GM03348 (cell line): ENCODE measurements around the gene PHF21A.
"Not testable (repeated sequence)": the region's sequence is repeated elsewhere in the genome, so short reads cannot be mapped to it uniquely, and the experiment has no call there.

Source experiments
- DNase-seq: peaks from one replicate; pipeline ENCODE4 v3.0.0; 2012; ENCODE audit warnings: low spot score

Gene PHF21A

DNA sequence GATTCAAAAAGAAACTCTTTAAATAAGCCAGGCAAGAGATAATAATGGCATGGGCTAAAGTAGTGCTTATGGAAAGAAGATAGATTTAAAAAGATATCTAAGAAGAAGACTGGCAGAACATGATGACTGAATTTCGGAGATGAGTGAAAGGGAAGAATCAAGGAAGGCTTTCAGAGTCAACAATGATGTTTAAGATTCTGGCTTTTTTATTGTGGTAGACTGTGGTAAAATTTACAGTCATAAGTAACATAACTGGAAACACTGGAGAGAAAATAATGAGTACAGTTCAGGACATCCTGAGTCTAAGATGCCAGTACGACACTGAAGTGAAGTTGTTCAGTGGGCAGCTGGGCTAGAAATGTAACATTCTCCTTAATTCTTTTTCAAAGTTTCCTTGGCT is 85.2 kb downstream of the PHF21A start:
- DNase-seq = no peak

DNA sequence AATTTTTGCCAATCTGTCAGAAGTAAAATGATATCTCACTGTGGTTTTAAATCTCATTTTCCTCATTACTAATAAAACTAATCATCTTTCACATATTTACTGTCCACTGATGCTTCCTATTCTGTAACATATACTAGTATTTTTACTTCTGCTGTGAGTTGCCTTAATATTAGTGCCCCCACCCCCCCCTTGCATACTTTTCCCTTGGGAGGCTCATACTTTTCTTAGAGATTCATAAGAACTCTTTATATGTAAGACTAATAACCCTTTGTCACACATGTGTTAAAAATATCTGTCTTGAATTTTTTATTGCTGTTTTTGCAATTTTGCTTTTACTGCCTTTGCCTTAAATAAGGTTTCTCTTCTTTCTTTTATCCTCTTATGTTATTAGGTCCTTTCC is 87.2 kb downstream of the PHF21A start:
- DNase-seq = no peak

DNA sequence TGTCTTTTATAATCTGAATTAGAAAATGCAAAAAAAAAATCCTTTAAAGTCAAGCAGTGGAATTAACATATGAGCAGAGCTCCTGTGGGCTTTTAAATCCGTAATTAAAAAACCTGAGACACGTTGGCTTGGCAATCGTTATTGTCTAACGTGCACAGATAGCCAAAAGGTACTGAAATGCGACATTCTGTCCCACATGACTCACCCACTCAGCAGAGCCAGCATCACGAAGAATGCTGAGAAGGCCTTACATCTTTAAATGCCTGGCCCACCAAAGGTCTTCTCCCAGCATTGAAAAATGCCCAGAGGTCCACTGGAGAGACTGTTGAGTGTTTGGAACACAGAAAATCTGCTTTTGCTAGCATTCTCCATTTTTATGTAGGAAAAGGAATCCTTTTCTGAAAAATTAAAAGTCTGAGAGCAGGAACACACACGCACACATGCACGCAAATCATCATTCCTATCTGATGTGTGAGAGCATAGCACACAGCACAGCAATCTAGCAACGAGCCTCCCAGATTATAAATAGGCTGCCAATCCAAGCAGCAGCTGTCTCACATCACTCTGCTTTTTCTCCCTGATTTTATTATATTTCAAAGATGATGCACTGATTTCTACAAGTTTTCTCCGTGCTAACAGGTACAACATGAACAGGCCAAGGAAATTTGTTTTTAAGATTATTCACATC is 94.5 kb downstream of the PHF21A start:
- peak; percentile 72 for DNase-seq

DNA sequence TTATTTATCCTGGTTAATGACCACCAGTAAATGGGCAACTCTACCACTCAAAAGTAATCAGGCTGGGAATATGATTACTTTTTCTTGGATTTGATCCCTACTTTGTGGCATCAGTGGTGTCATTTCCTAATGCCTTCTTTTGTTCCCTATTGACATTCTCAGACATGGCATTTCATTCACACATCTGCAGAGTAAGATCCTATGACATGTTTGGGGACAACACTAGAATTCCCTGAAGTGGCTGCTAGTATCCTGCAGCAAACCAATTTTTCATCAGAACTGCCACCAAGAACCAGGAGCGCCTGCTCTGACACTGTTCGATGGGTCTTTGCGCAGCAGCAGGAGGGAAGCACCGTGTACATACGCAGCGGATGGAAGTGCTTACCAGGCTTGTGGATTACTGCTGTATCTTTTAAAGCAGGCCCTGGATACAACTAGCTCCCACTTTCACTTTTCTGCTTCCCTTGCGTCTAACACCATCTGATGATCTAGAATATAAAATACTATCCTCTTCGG is 101.1 kb downstream of the PHF21A start:
- no peak for DNase-seq

DNA sequence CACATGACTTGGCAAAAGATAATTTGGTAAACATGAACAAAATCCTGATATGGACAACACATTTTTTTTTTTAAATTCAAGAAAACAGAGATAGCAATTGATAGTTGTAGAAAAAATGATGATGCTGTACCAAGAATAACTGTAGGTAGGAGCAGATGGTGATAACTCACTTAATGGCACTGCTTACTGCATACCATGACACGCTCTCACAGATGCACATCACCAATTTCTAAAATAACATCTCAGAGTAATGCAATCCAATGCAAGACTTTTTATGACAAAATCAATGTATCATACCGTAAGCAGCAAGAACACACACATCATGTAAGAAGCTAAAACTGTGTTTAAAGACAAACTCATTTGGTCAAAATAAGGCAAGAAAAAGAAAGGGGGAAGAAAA is 102.6 kb downstream of the PHF21A start:
- DNase-seq = no peak

DNA sequence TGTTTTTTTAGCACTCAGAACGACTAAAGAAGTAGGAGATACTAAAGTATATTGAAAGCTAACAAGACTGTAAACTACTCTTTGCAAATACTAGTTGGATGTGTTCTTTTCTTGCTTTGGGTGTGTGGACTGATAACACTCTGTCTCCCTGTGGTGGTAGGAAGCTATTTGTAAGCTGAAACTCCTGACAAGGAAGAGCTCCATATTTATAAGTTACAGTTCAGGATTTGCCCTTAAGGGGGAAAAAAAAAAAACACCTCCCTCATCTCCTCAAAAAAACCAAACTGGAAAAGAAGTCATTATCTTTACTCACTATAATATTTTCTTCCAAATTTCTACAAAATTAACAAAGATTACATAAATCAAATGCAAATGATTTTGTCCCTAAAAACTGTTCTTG is 103.9 kb downstream of the PHF21A start:
- no peak for DNase-seq

DNA sequence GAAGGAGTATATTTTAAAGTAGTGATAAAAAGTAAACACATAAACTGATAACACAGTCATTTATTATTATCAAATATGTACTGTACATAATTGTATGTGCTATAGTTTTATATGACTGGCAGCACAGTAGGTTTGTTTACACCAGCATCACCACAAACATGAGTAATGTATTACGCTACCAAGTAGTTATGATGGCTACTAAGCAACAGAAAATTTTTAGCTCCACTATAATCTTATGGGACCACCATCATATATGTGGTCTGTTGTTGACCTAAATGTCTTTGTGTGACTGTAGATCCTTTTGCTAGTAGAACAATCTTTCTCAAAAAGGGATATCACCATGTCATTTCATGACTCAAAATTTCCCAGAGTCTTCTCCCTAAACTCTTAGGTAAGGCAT is 105.3 kb downstream of the PHF21A start:
- no peak for DNase-seq

DNA sequence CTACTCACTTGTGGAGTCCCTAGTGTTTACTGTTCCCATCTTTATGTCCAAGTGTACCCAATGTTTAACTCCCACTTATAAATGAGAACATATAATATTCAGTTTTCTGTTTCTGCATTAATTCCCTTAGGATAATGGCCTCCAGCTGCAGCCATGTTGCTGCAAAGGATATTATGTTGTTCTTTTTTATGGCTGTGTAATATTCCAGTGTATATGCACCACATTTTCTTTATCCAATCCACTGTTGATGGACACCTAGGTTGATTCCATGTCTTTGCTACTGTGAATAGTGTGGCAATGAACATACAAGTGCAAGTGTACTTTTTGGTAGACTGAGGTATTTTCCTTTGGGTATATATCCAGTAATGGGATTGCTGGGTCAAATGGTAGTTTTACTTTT is 107.1 kb downstream of the PHF21A start:
- not testable (repeated sequence) for DNase-seq

DNA sequence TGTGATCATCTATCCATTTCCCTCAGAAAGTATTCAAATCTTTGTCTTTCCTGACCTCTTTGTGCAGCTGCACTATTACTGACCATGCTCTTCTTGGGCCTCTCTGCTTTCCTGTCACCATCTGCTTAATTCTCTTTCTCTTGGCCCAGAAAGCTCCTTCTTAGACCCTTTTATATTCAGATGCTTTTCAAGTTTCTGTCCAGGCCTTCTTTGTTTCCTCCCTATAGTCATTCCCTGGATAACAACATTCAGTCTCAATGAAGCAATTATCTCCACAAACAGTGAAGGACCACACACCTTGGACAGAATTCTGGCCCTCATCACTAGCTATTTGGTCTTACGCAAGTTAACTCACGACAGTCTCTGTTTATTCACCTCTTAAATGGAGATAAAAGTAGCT is 109.1 kb downstream of the PHF21A start:
- DNase-seq = no peak

DNA sequence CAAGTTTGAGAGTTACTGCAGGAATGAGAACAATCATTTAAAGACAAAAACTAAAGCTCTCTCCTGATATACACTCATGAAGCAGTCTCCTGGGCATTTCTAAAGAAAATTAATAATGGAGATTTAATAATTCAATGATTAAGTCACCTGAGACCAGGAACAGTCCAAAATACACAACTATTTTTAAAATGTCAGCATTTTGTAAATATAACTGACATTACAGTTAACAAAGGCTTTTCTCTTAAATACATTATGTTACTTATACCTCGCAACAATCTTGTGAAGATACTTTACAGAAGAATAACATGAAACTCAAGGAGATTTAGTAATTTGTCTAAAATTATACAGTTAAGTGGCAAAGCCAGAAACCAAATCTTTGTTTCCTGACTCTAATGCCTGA is 111.2 kb downstream of the PHF21A start:
- DNase-seq = no peak

DNA sequence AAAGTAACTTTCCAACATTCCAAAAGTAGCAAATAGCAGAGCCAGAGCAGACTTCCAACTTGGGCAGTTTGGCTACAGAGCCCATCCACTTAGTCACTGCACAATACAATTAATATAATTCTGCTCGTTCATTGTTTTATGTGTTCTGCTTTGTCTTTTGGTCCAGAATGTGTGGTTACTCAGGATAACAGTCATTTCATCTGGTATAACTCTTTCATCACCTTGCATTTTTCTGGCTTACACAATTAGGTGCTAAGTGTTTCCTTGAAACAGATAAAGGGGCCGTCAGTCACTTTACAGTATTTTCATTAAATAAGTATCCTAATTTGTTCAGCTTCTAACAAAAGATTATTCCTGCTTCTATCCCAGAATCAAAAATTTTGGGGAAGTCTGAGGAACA is 111.6 kb downstream of the PHF21A start:
- DNase-seq = peak; percentile 51

DNA sequence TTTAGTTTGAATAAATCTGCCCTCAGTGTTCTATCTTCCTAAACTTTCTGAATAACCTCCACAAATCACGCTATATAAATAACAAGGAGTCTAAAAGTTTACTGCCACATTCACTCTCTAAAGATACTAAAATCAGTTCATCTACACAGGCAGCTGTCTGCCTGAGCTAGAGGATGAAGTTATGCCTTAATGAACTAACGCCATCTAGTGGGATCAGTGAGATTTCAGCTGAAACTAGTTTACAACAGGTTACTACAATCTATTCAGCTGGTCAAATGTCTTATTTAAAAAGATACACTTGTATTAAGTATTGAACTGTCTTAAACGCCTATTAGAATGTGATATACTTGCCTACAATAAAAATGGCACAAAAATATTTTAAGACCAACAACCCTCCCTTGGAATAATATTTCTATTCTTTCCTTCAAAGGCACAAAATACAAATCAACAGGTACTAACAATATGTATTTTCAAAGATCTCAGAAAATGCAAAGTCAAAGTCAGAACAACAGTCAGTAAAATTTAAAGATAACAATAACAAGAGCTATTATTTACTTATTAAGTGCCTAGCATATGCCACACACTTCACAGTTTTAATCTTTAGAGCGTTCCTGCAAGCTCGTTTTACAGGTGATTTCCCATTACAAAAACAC is 114.7 kb downstream of the PHF21A start:
- DNase-seq = peak; percentile 70

DNA sequence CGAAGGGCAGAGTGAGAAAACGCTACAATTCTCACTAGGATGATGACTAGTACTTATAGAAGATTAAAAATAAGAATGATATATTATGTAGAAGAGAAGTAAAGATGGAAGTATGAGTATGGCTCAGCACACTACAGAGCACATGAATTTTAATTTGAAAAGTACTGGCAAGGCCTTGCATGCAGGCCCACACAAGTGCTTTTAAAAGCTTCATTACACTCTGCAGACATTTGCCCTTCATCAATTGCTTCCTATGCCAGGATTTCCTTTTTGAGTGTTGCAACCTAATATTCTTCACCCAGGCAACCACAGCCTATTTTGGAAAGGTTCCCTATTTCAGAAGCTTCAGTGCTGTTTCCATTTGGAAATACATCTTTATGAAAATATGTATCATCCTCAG is 117.7 kb downstream of the PHF21A start:
- peak; percentile 52 for DNase-seq

DNA sequence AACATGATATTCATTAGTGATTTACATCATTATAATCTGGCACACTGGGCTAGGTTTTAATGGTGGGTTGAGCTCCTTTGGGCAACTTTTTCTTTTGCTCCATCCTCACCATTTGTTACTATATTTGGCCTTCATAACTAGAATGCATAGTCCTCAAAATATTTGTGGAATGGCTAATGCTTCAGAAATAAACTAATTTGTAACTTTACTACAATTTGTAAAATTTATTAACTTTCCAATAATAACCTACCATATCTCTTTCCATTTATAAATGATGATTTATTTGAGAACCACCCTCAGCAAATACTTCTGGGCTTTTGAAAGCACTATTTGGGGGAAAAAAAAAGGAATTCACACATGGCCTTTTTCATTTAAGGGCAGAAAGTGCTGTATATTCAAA is 119.1 kb downstream of the PHF21A start:
- no peak for DNase-seq

DNA sequence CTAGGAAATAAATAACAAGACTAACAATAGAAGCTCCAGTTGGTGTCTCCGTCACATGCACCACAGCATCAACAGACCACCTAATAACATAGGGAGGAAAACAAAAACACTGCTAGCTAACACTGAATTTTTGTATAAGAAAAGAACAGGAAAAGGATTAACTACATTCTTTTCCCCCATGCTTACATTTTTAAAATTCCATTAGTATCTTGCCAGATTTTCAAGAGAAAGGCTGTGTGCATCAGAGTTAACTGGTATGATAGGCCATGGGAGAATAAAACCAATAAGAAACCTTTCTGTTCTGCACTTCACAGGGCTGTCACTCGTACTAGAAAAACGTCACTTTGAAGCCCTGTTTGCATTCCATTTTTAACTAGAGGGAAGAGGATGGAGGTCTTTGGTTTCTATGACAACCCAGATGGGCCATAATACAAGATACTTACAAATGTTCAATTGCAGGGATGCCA is 119.8 kb downstream of the PHF21A start:
- peak; percentile 54 for DNase-seq

DNA sequence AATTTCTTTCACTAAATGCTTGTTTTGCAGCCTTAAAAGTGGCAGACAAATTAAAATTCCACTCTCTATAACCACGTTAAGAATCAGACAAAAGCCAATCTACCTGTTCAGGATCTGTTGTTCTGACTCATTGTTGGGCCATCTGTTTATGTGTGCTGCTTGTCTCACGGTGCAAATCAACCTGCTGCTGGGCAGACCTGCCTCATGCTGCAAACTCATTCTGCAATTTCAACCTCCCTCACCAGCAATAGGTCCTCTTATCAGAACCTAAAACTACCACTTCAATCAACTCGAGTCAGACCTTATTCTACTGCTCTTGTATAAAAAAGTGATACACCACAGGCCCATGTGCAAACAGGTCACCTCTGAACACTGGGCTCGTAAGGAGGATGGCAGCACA is 123.7 kb downstream of the PHF21A start:
- DNase-seq = no peak

DNA sequence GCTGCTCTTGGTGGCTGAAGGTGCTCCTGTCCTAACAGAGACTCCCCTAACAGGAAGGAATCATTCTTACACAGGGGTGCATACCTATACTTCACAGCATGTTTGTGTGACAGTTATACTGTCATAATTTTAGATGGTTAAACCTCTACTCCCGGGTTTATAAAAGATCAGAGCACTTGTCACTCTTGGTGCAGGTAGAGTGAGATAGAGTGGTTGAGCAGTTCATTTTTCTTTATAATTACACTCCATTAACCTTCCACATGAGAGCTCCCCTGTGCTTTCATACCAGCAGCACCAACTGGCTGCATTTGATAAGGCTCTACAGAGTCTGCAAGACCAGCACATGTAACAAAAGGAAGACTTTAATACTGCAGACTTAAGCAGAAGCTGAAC is 125.9 kb downstream of the PHF21A start:
- no peak for DNase-seq

DNA sequence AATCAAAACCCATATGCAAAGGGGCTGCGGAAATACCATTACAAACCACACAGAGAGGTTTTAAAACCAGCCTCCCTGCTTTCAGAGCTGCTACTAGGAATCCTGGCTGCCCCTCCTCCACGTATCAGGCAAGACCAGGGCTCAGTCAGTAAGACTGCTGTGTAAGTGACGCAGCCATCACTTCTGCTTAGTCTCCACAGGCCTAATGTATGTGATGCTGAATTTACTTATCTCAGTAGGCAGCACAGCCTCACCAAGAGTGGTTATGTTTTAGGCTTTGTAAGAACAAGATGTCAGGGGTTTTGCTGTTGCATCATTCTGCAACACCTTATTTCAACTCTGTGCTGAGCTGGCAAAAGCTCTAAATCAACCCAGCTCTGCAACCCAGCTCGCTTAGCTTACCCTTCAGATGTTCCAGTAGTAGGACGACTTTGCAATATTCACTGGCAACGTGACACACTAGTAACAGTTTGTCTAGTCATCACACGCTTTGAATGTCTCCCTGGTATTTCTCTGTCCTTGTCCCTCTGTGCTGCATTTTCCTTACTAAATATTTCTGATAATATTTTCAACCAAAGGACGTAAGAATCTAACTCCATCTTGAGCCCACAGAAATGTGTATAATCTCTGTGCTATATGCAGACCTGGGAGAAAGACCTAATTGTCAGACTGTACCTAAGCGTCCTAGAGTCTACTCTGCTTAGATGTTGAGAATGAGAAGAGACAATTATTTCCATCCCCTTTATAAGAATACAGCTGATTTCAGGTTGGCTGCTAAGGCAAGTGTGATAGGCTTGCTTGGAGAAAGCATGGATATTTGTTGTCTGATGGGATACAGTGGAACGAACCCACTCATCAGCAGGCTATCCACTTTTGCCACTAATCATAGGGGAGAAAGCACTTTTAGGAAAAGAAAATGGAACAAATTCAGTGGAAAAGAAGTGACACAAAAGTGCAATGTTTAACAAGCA is 126.6 kb downstream of the PHF21A start:
- peak; percentile 40 for DNase-seq

DNA sequence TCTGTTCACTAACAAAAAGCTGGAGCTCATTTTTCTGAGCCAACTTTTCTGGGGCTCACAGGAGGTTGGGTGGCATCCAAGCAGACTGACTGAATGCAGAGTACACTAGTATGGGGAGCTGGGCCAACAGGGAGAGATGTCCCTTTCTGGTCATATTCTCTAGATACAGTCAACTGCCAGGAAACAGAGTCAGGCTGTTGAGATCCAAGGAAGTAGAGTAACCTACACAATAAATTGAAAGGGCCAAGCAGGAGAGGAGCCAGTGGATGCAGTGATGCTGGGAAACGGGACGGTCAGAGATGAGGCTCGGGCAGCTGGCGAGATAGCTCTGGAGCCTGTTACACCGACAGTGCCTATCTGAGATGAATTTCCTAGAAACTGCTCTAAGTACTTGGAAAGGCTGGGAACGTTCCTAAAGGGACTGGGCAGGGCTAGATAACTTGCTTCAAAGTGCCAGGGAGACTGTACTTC is 127.7 kb downstream of the PHF21A start:
- peak; percentile 33 for DNase-seq

DNA sequence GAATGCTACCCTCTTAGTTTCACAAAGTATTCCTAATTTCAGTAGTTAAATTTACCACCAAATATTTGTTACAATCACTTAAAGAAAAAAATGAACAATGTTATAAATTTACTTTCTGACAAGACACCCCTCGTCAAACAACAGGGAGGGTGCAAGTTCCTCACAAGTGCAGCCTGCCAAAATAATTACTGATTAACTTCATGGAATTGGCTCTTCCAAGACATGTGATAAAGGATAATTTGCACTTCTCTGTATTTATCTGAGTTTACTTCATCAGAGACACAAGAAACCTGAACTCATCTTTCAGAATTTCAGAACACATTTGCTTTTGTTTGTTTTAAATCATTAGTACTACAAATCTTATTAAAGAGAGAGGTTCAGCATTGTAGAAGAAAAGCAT is 132.3 kb downstream of the PHF21A start:
- no peak for DNase-seq

DNA sequence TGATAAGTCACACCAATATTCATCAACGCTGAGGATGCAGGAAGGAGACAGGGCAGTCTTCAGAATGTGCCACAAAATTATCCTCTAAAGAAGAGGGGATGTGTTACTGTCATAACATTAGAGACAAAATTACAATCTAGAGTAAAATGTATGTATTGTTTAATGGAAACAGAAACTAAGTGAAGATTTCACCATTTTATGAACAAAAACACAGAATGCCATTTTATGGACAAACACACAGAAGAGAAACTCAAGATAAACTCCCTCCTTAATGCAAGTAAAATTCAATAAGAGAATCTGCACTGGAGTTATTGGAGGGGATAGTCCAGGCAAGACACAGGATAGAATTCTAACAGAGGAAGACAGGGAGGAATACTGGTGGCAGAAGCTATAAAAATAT is 136.0 kb downstream of the PHF21A start:
- DNase-seq = no peak

DNA sequence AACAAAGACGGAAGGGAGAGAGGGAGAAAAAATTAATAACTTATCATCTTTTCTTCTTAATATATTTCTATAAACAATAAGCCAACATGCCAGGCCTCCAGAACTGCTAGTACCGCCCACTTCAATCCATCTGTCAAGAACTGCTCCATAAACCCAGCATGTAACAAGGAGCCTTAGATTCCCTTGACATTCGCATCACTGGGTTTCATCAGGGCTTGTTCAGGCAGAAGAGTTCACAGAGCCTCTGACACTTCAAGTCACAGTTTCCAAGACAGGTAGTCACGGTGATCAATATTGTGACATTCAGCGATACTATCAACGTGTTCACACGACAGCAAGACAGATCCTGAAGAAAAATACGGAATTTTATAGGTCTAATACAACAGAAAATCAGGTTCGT is 137.1 kb downstream of the PHF21A start:
- no peak for DNase-seq

DNA sequence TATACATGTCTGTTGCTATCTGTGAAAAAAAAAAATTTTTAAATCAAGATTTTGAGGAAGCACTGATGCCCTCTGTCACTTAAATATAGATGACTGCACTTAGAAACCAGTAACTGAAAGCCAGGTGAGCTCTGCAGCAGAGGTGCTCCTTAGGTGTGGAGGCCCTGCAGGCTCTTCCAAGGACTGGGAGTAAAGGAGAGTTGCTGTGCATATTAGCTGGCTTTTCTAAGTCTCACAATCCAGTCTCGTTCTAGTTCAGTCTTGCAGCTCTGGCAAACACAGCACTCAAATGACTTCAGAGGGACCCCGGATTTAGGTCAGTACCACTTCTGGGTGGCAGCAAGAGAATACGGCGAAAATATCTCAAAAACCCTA is 137.8 kb downstream of the PHF21A start:
- DNase-seq = no peak
